Ishikawa (cell line): Measurements from ENCODE around the gene ACOX3.

Source experiments
- EP300 ChIP-seq: IDR thresholded peaks from 2 replicates; pipeline ENCODE4 v1.6.1; 2012; ENCODE audit warnings: borderline replicate concordance
- NFIC ChIP-seq: IDR thresholded peaks from 2 replicates; pipeline ENCODE4 v1.6.1; 2012
- TAF1 ChIP-seq: IDR thresholded peaks from 2 replicates; pipeline ENCODE4 v1.6.1; 2012; ENCODE audit warnings: low read depth, mild to moderate bottlenecking
- TCF12 ChIP-seq: IDR thresholded peaks from 2 replicates; pipeline ENCODE4 v1.6.1; 2012; ENCODE audit warnings: low read depth
- YY1 ChIP-seq: IDR thresholded peaks from 2 replicates; pipeline ENCODE4 v1.6.1; 2012; ENCODE audit warnings: low read depth
- TF ChIP-seq, protein P1 (sequence below): IDR thresholded peaks from 2 replicates; pipeline ENCODE4 v1.6.1; 2012
- TF ChIP-seq, protein P2 (sequence below): IDR thresholded peaks from 2 replicates; pipeline ENCODE4 v1.6.1; 2012

DNA sequence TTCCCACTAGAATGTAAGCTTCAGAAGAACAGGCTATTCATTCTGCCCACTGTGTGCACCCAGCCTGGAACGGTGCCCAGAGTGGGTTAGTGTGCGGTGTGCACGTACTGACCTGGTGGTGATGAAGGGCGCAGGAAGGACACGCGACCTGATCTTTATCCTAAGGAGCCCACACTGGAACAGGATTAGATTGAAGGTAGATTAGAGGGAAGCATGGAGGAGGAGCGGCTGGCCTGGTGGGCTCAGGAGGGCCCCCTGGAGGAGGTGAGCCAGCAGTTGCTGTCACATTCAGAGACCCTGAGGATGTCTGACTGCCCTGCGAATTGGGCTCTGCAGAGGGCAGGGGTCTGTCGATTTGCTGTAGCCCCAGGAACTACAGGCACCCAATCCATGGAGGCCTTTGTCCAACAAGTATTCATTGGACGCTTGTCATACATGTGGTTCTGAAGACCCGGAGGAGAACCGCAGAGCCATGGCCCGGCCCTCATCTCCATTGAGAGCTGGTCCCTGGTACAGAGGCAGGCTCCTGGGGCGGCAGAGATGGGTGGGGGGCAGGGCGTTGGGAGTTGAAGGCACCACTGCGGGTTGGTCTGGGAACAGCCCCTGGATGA is 97.8 kb downstream of the ACOX3 start:
- TF ChIP-seq, protein P1, sequence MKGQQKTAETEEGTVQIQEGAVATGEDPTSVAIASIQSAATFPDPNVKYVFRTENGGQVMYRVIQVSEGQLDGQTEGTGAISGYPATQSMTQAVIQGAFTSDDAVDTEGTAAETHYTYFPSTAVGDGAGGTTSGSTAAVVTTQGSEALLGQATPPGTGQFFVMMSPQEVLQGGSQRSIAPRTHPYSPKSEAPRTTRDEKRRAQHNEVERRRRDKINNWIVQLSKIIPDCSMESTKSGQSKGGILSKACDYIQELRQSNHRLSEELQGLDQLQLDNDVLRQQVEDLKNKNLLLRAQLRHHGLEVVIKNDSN, result no peak
- TF ChIP-seq, protein P2, sequence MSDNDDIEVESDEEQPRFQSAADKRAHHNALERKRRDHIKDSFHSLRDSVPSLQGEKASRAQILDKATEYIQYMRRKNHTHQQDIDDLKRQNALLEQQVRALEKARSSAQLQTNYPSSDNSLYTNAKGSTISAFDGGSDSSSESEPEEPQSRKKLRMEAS, result no peak
- no peak for TF ChIP-seq YY1
- TF ChIP-seq NFIC, result no peak
- no peak for TF ChIP-seq TCF12
- TF ChIP-seq EP300, result no peak
- TF ChIP-seq TAF1, result no peak
